WI38 (cell line): Measurements from ENCODE around the gene RAB7B.

Experiments used
- H3K4me3 ChIP-seq: 2 replicates; pipeline ENCODE4 v1.5.1; 2011; ENCODE audit warnings: low read depth, mild to moderate bottlenecking, control low read depth, low read length
- TF ChIP-seq, protein P1 (sequence below): IDR thresholded peaks from 2 replicates; pipeline ENCODE4 v1.5.1; 2012; ENCODE audit warnings: low read depth, mild to moderate bottlenecking, control low read depth, low read length

The RAB7B gene

DNA sequence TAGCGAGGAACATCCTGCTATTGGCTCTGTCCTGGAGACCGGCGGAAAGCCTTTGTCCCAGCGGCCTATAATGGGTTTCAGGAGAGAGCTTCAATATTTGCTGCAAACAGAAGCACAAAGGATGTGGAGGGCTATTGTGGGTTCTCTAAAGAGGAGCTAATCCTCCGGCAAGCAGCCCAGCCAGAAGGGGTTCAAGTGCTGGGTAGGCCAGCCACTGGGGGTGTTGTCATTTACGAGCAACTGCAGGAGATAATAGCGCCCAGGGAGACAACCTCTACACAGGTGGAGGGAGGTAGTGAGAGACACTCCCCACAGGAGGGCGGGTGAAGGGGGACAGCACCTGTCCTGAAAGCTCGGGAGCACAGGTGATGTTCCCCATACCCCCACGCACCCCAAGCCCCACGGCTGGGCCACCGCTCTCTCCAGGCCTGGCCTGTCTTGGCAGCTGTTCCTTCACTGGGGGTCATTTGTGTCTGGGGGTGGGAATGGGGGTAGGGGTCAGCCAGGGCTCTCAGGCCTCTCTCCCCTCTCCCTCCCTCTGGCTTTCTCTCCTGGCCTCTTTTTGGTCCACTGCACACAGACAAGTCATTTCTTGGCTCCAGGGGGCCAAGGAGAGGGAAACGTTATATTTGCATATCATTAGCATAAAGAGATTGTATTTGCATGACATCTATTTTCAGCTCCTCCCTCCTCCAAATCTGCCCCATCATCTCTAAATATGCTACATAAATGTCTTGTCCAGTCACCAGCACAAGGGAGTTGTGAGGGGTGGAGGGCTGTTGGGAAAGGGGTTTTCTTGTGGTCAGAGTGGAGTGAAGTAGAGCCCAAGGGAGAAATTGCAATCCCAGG lies 37.9 kb downstream of the RAB7B start:
- TF ChIP-seq, protein P1, sequence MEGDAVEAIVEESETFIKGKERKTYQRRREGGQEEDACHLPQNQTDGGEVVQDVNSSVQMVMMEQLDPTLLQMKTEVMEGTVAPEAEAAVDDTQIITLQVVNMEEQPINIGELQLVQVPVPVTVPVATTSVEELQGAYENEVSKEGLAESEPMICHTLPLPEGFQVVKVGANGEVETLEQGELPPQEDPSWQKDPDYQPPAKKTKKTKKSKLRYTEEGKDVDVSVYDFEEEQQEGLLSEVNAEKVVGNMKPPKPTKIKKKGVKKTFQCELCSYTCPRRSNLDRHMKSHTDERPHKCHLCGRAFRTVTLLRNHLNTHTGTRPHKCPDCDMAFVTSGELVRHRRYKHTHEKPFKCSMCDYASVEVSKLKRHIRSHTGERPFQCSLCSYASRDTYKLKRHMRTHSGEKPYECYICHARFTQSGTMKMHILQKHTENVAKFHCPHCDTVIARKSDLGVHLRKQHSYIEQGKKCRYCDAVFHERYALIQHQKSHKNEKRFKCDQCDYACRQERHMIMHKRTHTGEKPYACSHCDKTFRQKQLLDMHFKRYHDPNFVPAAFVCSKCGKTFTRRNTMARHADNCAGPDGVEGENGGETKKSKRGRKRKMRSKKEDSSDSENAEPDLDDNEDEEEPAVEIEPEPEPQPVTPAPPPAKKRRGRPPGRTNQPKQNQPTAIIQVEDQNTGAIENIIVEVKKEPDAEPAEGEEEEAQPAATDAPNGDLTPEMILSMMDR: no peak

DNA sequence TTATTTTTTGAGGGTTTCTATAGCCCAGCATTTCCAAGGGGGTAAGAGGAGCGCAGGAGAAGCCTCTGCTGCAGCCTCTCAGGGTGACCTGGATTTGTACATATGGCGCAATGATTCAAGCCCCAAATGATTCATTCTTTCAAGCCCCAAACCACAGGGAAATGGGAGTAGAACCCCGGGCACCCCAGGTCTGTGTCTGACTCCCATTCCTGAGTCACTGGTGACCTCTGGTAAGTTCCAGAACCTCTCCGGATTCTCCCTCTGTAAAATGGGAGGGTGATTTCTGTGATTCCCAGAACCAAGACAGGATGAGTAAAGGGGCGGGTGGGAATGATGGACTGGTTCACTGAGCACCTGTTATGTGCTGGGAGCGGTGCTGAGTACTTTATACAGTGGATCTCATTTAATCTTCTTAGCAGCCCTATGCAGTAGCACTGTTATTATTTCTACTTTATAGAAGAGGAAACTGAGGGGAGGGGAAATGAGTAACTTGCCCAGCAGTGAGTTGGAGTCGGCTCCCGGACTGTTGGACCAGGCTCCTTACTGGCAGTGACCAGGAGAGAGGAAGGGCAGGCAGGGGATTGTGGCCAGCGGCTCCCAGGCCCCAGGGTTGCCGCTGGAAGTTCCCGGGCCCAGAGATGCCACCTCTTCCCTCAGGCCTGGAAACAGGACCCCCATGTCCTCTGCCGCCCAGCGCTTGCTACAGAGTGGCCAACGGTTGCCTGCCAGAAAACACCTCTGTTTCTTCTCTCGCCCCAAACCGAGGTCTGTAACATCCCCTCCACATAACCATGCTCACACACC lies 39.6 kb downstream of the RAB7B start:
- no peak overlapping the region for H3K4me3 ChIP-seq
- TF ChIP-seq, protein P1: no peak

More for the DNA sequence above, 37.9 kb downstream of the RAB7B start:
- no peak overlapping the region for H3K4me3 ChIP-seq

DNA sequence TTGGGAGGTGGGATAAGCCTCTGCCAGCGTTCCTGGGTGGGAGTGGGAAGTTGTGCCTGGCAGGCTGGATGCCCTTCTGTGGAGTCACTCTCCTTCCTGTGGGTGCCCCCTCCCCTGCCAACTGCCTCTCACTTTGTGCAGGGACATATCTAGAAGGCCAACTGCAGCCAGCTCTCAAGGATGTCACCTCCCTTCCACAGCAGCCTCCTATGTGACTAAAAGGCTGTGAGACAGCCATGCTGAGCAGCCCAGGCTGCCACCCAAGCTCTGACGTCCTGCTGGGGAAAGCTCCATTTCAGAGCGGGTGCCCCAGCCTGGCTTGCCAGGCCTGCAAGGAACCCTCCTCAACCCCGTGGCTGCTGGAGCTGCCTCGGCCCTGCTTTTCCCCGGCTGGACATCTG lies 40.4 kb downstream of the RAB7B start:
- TF ChIP-seq, protein P1: no peak
- no peak overlapping the region for H3K4me3 ChIP-seq

DNA sequence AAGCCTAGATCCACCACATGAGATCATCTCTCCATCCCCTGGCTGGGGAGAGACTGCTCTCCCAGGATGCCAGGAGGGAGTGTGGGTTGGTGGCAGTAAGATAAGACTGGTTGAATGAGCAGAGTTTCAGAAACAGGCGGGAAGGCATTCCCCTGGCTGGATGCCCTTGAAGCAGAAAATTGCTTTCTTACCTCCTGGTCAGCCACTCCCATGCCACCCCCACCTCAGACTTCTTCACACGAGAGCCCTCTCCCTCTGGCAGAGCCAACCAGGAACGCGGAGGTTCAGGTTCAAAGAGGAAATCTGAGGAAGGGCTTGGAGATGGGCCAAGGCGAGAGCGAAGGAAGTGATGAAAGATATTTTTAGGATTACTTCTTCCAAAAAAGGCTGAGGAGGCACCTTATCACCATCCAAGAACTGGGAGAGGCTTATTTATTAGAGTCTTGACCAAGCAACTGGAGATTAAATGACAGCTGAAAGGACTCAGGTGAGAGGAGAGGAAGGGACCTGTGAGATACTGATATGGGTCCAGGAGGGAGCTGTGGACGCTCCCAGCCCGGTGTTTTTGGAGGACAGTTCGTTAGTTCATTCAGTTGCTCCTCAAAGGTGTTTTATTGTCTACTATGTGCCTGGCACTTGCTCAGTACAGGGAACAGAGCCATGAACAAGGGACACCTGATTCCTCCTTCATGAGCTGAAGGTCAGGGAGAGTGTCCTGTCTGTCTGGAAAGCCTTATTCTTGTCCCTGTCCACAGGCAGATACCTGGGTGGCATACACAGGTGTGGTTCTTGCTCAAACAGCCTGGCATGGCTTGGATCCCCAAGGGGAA lies 41.0 kb downstream of the RAB7B start:
- TF ChIP-seq, protein P1: no peak

DNA sequence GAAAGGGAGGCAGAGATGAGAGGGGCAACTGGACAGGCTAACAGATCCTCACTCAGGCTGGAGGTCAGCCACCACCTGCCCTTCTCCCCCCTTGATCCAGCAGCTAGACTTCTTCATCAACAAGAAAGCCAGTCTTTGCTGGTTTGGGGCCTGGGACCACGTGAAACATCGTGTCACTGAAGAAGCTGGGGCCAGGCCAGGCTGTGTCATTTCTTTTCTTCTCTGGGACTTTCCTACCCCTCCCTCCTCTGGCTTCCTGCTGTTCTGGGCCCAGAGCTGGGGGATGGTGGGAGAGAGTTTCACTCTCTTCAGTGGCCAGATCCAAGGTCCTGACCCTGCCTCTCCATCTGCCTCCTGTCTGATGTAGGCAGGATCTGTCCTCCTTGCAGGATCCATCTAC lies 41.8 kb downstream of the RAB7B start:
- H3K4me3 ChIP-seq: no peak overlapping the region
- TF ChIP-seq, protein P1: no peak

More for the DNA sequence above, 41.0 kb downstream of the RAB7B start:
- no peak overlapping the region for H3K4me3 ChIP-seq

DNA sequence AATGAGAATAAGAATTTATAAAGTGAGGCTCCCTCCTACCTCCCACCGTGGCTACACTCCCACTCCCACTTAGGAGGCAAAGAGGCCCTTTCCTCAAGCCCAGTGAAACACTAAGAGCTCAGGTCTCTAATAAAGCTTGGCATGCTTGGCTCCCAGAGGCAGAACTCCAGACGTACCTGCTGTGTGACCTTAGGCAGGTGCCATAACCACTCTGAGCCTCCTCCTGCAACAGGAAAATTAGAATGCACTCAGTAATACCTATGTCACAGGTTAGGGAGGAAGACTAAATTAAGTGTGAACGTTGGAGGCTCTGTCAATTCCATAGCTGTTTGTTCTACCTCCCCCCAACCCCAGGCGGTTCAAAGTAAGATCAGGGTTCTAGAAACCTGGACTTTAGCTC lies 43.4 kb downstream of the RAB7B start:
- TF ChIP-seq, protein P1: no peak
- no peak overlapping the region for H3K4me3 ChIP-seq
